CD4-positive, alpha-beta T cell treated with Interleukin-6 for 4 hours (primary cell): ENCODE results near the gene TIFAB.
"Not testable (repeated sequence)": the region's sequence is repeated elsewhere in the genome, so short reads cannot be mapped to it uniquely, and the experiment has no call there.

Source experiments
- DNase-seq: peaks from one replicate; pipeline ENCODE4 v3.0.0-alpha.2; 2020; ENCODE audit warnings: mixed read lengths

Gene TIFAB, protein sequence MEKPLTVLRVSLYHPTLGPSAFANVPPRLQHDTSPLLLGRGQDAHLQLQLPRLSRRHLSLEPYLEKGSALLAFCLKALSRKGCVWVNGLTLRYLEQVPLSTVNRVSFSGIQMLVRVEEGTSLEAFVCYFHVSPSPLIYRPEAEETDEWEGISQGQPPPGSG

GRCh38 chr5:135452321-135453030 lies at the start of gene TIFAB:
TIFAB (minus strand) TSS chr5:135452351; CDS start chr5:135449939, 2,412 bp downstream.
- no peak for DNase-seq

- no peak for DNase-seq
Measured at GRCh38 chr5:135498637-135498995, 46.5 kb upstream of the TIFAB start.

GRCh38 chr5:135497971-135498636 lies 46.0 kb upstream of the TIFAB start:
- no peak for DNase-seq

DNA sequence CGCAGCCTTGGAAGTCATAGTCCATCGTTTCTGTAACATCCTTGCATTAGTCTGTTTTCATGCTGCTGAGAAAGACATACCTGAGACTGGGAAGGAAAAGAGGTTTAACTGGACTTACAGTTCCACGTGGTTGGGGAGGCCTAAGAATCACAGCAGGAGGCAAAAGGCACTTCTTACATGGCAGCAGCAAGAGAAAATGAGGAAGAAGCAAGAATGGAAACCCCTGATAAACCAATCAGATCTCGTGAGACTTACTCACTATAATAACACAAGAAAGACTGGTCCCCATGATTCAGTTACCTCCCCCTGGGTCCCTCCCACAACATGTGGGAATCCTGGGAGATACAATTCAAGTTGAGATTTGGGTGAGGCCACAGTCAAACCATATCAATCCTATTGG lies 43.4 kb upstream of the TIFAB start:
- DNase-seq, result not testable (repeated sequence)

DNA sequence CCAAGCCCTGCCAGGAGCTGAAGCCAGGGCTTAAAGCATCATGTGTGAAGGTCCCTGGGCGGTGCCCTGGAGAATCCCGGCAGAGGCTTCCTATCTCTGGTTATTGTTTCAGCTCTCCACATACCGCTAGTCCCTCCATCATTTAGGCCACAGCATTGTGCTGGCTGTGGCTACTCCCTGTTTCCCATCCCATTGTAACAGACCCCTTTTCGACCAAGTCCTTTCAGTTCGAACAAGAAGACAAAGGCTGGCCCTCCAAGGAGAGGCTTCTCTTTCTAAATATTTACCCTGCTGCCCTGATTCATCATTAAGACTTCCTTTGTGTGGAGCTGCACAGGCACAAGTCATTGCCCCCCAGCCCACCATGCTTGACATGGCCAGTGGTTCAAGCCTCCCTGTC lies 42.0 kb upstream of the TIFAB start:
- no peak for DNase-seq

DNA sequence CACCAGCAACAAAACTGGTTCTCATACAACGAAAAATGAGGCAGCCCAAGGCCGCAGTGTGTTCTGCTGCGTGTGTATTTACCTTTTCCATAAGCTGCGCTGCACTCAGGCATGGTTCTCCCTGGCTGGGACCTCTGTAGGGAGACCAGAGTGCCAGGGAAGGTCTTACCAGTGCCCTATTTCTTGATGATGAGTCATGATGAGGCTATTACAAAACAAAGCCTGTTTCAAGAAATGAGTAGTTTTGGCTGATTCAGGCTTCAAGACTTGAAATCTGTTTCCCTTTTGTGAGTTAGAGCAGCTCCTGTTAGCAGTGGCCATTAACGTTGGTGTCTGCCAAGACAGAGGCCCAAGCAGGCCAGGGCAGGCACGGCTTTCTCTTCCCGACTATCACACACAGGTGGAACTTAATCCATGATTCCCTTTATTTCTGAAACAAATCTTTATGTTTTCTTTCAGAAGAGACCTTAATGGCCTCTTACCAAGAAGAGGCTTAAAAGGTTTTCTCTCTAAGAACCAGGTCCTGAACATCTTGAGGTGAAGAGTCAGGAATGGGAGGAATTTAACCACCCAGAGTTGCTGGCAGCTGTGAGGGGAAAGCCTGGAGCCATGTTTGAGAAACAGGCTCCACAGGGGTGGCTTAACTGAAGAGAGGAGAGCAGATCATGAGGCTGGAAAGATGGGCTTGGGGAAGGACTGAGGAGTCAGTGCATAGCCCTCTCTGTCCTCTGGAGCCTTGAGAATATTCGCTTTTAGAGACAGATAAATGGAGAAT lies 41.4 kb upstream of the TIFAB start:
- no peak for DNase-seq

- no peak for DNase-seq
Measured at GRCh38 chr5:135492319-135492626, 40.1 kb upstream of the TIFAB start.

- DNase-seq, result no peak
Measured at GRCh38 chr5:135491552-135492318, 39.6 kb upstream of the TIFAB start.

GRCh38 chr5:135491038-135491551 lies 38.9 kb upstream of the TIFAB start:
- DNase-seq, result no peak

DNA sequence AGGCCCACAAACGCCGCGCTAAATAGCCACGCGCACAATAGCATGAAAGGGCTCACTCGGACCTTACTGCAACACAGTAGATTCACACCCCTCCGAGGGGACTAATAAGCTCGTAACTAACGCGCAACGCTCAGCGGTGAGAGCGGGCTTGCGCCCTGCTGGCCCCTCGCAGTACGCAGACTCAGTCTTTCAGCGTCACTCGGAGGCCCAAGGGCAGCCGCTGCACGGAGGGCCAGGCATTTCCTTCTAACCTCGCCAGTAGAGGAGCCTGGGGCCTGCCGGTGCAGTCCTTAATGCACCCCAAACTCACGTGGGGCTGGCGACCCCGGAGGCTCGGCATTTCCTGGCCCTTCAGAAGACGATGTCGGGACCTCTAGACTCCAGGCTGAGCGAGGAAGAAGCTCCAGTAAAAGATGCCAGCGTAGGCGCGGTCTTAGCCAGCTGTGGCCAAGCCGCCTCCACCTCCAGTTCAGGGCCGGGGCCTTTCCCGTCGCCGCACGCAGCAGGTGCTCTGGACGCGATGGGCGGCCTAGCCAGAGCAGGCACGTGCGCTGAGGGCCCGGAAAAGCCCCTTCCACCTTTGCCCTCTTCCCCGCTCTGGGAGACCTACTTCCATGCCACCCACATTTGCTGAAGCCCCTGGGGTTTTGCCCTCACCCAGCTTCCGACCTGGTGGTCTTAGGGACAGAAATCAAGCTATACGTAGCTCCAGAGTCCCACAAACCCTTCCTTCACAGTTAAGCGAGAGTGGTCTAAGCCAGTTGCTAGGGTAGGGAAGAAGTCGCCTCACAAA lies 38.3 kb upstream of the TIFAB start:
- DNase-seq, result no peak

DNA sequence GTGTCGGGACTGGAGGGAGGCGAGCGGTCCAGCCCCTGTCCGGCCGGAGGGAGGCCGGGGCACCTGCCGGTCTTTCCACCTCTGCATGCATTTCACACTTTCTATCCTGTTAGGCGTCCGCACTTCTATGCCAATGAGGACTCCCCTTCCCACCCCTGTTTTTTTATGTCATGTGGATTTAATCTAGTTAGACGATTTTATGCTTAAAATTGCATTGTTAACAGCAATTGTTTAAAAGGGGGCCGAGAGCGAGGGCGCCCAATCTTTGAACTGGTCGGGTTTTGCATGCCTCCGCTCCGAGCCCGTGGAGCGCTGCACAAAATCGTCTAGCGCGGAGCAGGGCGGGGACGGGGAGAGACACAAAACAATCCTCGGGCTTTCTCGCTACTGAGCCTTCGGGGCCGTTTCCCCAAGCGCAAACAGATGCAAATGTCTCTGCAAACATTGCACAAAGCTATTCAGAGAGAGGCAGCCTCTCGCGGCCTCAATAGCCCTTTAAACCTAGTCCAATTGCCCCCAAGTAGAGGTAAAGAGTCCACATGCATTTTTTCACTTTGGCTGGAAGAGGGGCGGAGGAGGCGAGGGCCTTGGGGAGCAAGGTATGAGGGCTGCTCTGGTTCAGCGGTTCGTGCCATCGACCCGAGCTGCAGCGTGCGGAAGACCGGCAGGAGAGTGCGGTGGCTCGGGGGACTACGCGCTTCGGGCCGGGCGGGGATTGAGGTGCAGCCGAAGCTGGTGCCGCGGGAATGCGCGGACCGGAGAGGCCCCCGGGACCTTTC lies 37.5 kb upstream of the TIFAB start:
- no peak for DNase-seq

DNA sequence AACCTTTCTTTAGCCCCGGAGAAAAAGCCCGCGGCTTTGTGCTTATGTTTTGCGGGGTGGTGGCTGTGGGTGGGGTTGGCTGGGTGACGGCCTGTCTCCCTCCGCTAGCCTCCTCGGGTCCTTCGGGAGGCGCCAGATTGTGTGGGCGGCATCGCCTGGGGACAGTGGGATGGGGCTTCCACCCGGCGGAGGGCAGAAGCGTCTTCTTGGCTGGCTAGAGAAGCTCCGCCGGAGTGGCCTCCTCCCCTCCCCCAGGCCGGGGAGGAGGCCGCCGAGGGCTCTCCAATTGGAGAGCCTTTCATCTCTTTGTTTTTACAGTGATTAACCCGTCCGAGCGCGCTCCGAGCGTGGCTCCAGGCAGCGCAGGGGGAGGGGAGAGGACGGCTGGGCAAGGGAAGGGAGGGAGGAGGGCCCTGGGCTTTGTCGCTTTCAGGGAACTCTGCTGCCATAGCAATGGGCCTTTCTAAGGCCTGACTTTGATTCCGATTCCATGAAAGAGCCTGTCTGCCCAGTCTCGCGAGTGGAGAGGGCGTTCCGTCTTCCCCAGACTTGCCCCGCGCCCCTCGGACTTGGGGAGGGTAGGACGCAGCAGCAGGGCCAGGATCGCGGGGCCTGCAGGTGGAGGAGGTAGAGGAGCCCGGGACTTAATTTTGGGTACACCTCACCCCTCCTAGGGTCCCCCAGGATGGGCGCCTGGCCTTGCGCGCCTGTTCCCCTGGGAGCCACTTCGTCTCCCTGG lies 36.7 kb upstream of the TIFAB start:
- DNase-seq, result no peak

- no peak for DNase-seq
Measured at GRCh38 chr5:135487839-135488514, 35.8 kb upstream of the TIFAB start.

DNA sequence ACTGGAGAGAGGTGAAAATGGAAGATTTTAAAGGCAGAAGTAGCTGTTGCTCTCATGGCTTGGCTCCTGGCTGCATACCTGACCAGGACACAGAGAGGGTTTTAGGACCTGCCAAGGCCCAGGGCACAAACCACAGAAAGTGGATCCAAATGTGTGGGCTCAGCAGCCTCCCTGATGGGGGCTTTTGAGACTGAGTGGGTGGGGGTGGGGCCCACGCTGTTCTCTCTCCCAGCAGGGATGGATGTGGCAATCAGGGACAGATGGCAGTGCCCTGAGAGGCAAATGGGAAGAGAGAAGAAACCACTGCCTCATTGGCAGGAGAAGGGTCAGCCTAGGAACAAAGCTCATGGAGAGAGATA lies 34.9 kb upstream of the TIFAB start:
- no peak for DNase-seq

DNA sequence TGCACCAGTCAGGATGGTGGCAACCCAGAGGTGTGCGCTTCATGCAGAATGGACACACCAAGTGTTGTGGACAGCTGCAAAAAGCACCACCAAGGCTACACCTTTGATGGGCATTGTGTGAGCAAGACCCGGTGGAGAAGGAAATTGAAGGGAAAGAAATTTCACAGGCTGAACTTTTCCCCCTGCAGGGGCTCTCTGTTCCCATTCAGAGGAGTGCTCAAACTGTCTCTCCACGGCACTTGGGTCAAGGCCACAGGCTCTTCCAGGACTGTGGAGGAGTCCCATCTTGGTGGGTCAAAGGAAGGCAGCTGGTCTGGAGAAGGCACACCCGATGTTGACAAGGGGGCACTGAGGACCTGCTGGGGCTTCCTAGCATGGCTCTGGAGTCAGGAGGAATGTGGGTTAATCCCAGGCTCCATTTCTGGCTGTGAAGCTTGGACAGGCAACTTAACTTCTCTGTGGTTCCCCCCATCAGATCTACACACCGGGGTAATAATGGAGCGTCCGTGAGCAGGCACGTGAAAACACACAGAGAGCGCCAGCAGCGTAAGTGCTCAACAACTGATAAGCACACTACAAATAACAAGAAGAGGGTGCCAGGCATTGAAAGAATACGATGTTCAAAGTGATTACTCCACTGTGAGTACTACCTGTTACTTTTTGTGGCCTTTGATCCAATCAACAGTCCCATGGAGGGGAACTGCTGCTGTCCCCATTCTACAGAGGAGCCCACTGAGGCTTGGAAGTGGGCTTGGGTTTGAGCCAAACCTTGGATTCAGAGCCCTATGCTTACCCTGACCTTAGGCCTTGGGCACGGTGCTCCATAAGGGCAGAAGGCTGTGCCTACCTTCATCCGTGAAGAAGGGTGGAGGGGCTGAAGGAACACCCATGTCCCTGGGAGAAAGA lies 34.2 kb upstream of the TIFAB start:
- no peak for DNase-seq

GRCh38 chr5:135484674-135485086 lies 32.5 kb upstream of the TIFAB start:
- no peak for DNase-seq

- no peak for DNase-seq
Measured at GRCh38 chr5:135483254-135483653, 31.1 kb upstream of the TIFAB start.

- DNase-seq, result no peak
Measured at GRCh38 chr5:135482381-135482933, 30.3 kb upstream of the TIFAB start.
